A673 (cell line): ENCODE measurements around the gene LRTM2.

ENCODE experiments used
- CTCF ChIP-seq: fragments of 300-800, 200-600 bp; sonication (generic); conservative IDR thresholded peaks from 2 replicates; pipeline ENCODE4 v1.5.1; 2017; ENCODE audit warnings: low read depth, mild to moderate bottlenecking, antibody characterized with exemption, low read length, moderate library complexity, mixed read lengths
- EZH2 ChIP-seq: fragments of 200-600 bp; sonication (generic); IDR thresholded peaks from 2 replicates; pipeline ENCODE4 v1.6.1; 2017; ENCODE audit warnings: borderline replicate concordance, low read depth, mild to moderate bottlenecking, mixed read lengths, antibody characterized with exemption, low read length; ENCODE audit not compliant: poor library complexity, severe bottlenecking

GRCh38 chr12:1834186-1834925 lies 14.0 kb downstream of the LRTM2 start:
- TF ChIP-seq EZH2 (no peak), CTCF (no peak)
